SK-N-MC (cell line): ENCODE measurements around the gene BAK1.

ENCODE experiments used
- DNase-seq: peaks from one replicate; pipeline ENCODE4 v3.0.0-alpha.2; 2011; ENCODE audit warnings: low read depth, low spot score
- H3K27ac ChIP-seq: fragments of 200-600 bp; sonication (generic); 2 replicates; pipeline ENCODE4 v1.5.1; 2016; ENCODE audit warnings: mixed run types
- H3K36me3 ChIP-seq: fragments of 200-600 bp; sonication (generic); 2 replicates; pipeline ENCODE4 v1.6.1; 2017; ENCODE audit warnings: antibody characterized with exemption, low read length, mixed read lengths; ENCODE audit not compliant: insufficient read depth
- H3K4me3 ChIP-seq: fragments of 200-600 bp; sonication (generic); 2 replicates; pipeline ENCODE4 v1.5.1; 2016
- H3K9ac ChIP-seq: fragments of 200-600 bp; sonication (generic); 2 replicates; pipeline ENCODE4 v1.8.0; 2017; ENCODE audit warnings: mixed run types, mixed read lengths; ENCODE audit not compliant: insufficient read length
- H3K9me3 ChIP-seq: fragments of 200-600 bp; sonication (generic); 2 replicates; pipeline ENCODE4 v1.6.1; 2017; ENCODE audit warnings: low read depth, mild to moderate bottlenecking, antibody characterized with exemption, low read length, moderate library complexity, mixed read lengths
- EZH2 ChIP-seq: fragments of 200-600 bp; sonication (generic); IDR thresholded peaks from one replicate; pipeline ENCODE4 v1.6.1; 2017; ENCODE audit warnings: antibody characterized with exemption
- FOXP2 ChIP-seq: optimal IDR thresholded peaks from 2 replicates; pipeline ENCODE3; 2011; ENCODE audit warnings: mild to moderate bottlenecking, moderate library complexity; ENCODE audit not compliant: insufficient read depth; ENCODE audit errors: extremely low read length, control extremely low read depth
- POLR2AphosphoS5 ChIP-seq: IDR thresholded peaks from 2 replicates; pipeline ENCODE4 v1.6.1; 2012; ENCODE audit warnings: mild to moderate bottlenecking, low read depth, low read length, borderline replicate concordance

Gene BAK1

DNA sequence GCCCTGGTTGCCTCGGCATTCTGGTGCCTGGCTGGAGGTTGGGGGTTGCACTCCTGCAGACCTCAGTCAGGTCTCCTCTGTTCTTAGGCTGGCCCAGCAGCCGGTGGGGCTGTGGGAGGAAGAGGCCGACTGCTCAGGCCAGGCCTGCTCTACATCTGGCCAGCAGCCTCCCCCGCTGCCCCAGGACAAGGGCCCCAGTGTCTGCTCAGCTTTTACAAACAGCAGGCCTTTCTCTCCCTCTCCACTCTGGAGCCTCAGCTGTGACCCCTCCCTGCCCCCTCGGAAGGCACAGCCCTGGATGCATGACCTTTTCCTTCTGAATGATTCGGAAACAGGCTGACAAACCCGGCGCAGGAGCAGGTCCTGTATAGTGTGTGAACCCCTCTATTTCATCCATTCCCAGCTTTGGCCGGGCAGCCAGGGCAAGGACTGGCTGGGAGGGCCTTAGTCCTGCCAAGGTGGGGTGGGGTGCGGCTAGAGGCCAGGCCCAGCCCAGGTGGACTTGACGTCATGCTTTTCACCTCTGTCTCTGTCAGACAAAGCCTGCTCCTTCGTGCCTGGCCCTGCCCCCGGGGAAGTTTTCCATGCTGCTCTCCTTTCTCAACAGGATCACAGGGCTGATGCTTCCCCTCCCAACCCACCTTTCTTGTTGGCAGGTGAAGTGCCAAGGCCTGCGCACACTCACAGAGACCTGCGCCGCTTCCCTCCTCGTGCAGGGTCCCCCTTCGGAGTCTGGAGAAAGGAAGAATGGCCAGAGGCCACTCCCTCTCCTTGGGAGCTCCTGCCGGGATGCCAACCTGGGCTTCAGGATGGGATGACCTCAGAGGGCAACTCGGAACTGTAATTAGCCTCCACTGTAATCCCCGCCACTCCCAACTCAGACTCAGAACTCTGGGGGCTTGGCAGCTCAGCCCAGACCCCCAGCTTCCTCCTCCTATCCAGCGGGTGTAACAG is 31.0 kb upstream of the BAK1 start:
- no peak overlapping the region for H3K27ac ChIP-seq
- H3K36me3 ChIP-seq: no peaks in the 10 kb centered on the region
- no peak for DNase-seq
- H3K9ac ChIP-seq: no peak overlapping the region
- H3K4me3 ChIP-seq: no peak overlapping the region
- no peaks in the 10 kb centered on the region for H3K9me3 ChIP-seq
- TF ChIP-seq EZH2 (no peak), POLR2AphosphoS5 (no peak), FOXP2 (no peak)

DNA sequence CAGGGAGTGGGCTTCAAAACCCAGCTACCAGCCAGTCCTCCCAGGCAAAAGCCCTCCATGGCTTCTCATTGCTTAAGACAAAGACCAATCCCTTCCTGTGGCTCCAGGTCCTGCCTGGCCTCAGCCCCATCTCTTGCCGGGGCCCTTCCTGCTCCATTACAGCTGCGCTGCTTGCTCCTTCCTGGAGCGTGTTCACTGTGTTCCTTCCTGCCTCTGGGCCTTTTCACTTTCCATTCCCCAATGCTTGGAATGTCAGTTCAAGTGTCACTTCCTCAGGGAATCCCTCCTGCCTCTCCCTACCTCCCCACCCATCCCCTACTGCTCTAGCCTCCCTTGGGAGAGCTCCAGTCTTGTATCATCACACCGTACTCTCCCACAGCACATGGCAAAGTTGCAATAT is 30.0 kb upstream of the BAK1 start:
- Histone ChIP-seq H3K4me3 (no peak overlapping the region), H3K9me3 (no peaks in the 10 kb centered on the region), H3K27ac (no peak overlapping the region), H3K36me3 (no peaks in the 10 kb centered on the region), H3K9ac (no peak overlapping the region)
- no peak for TF ChIP-seq FOXP2
- no peak for TF ChIP-seq EZH2
- TF ChIP-seq POLR2AphosphoS5: no peak
- no peak for DNase-seq

DNA sequence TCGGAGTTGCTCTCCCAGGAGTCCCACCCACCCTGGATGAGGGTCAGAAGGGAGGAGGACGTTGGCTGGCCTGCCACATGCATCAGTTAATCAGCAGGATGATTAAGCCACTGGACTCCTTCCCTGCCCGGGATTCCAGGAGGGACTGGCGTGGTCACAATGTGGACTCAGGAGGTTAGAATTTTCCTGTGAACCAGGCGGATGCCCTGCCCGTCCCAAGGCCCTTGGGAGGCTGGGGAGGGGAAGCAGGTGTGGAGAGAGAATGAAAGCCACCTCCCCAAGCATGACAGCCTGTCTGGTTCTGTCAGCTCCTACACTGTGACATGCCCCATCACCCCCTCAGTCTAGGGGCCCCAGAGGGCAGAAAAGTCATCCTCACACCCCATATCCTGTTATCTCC is 29.5 kb upstream of the BAK1 start:
- H3K9me3 ChIP-seq: no peaks in the 10 kb centered on the region
- H3K36me3 ChIP-seq: no peaks in the 10 kb centered on the region
- H3K27ac ChIP-seq: no peak overlapping the region; the same call in 1 of the 2 replicates
- no peak for DNase-seq
- H3K9ac ChIP-seq: peak overlapping the region; percentile 45
- H3K4me3 ChIP-seq: no peak overlapping the region
- TF ChIP-seq POLR2AphosphoS5 (no peak), EZH2 (no peak), FOXP2 (no peak)

DNA sequence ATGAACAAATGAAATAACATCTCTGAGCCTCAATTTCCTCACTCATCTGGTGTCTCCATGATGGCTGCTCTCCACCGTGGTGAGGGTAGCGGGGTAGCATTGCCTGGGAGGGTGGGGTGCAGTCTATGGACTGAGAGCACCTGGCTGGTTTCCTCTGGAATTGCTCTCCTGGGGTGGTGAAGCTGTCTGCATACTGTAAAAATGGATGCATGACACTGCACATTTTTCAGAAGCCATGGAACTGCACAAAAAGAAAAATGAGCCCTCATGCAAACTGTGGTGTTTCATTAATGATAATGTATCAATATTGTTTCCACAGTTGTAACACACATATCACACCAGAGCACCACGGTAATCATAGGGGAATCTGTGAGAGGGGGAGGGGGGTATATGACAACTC is 28.9 kb upstream of the BAK1 start:
- no peak for DNase-seq
- Histone ChIP-seq H3K27ac (no peak overlapping the region; the same call in 1 of the 2 replicates), H3K36me3 (no peaks in the 10 kb centered on the region), H3K4me3 (no peak overlapping the region), H3K9me3 (no peaks in the 10 kb centered on the region), H3K9ac (peak overlapping the region; percentile 45)
- no peak for TF ChIP-seq EZH2
- no peak for TF ChIP-seq FOXP2
- TF ChIP-seq POLR2AphosphoS5: no peak

DNA sequence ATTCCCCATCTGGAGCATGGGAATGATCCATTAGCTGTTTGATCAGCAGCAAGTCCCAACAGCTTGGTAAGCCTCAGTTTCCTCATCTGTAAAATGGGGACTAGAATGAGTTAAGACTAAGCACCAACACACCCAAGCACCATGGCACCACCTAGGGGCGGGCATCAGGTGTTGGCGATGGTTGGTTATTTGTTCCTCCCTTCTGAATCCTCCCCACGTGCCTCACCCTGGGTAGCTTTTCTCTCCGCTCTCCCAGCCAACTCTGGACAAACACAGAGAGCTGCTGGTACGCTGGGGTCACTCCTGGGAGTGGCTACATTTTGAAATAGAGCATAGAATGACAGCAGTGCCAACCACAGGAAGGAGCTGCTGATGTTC is 27.7 kb upstream of the BAK1 start:
- Histone ChIP-seq H3K36me3 (no peaks in the 10 kb centered on the region), H3K4me3 (no peak overlapping the region), H3K9ac (no peak overlapping the region), H3K27ac (no peak overlapping the region), H3K9me3 (no peaks in the 10 kb centered on the region)
- TF ChIP-seq POLR2AphosphoS5 (no peak), EZH2 (no peak), FOXP2 (no peak)
- no peak for DNase-seq

DNA sequence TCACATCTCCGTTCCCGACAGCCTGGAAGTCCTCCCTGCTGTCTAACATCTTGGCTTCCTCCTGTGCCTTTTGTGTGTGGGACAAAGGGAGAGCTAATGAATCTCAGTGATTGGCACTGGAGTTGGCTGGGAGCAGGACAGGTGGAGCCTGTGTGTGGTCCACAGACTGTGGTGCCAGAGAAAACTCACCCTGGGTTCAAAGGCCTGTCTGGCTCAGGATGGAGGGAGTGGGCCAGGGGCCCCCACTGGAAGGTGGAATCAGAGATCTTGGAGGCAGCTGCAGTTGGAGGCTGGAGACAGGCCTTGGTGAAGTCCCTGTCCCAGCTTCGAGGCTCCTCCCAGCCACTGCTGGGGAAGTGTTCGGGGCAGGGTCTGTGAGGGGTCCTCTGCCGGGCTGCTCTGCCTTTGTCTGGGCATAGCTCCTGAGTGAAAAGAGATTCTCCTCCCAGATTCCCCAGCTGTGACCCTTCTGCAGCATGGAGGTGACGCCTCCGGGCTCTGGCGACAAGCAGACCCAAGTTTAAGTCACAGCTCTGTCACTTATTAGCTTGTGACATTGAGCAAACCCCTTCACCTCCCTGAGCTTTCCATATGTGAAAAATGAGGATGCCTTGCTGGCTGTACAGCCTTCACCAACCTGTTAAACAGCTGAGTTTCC is 27.2 kb upstream of the BAK1 start:
- Histone ChIP-seq H3K4me3 (no peak overlapping the region), H3K9ac (no peak overlapping the region), H3K27ac (no peak overlapping the region), H3K9me3 (no peaks in the 10 kb centered on the region), H3K36me3 (no peaks in the 10 kb centered on the region)
- TF ChIP-seq POLR2AphosphoS5 (no peak), FOXP2 (no peak), EZH2 (no peak)
- DNase-seq: no peak

DNA sequence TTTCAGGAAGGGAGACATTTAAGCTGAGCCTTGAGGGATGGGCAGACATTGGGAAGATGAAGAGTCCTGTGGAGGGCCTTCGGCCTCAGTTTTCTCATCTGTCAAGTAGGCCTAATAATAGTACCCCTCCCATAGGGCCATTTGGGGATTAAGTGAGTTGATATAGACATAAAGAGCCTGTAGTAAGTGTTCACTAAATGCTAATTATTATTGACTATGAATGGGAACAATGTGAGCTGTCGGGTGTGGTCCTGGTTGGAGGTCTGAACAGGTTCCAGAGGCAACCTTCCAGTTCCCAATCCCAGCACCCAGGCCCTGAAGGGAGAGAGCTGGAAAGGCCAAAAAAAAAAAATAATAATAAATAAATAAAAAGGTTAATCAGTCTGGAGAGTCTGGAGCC is 26.6 kb upstream of the BAK1 start:
- H3K9me3 ChIP-seq: no peaks in the 10 kb centered on the region
- H3K9ac ChIP-seq: no peak overlapping the region
- no peaks in the 10 kb centered on the region for H3K36me3 ChIP-seq
- TF ChIP-seq FOXP2 (no peak), POLR2AphosphoS5 (no peak), EZH2 (no peak)
- no peak overlapping the region for H3K27ac ChIP-seq
- no peak overlapping the region for H3K4me3 ChIP-seq
- DNase-seq: no peak

DNA sequence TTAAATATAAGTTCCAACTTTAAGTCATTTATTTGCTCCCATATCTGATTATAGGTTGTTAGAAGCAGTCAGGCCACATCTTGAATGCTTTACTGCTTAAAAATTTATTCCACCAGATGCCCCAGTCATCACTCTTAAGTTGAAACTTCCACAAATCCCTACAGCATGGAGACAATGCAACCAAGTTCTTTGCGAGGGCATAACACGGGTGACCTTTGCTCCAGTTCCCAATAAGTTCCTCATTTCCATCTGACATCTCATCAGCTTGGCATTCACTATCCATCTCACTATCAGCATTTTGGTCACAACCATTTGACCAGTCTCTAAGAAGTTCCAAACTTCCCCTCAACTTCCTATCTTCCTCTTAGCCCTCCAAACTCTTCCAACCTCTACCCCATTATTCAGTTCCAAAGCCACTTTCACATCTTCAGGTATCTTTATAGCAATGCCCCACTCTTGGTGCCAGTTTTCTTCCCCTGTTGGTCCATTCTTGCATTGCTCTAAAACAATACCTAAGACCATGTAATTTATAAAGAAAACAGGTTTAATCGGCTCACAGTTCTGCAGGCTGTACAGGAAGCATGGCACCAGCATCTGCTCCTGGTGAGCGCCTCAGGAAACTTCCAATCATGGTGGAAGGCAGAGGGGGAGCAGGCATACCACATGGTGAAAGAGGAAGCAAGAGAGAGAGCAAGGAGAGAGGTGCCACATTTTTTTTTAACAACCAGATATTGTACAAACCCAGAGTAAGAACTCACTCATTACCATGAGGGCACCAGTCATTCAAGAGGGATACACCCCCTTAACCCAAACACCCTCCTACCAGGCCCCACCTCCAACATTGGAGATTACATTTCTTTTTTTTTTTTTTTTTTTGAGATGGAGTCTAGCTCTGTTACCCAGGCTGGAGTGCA is 25.1 kb upstream of the BAK1 start:
- TF ChIP-seq EZH2 (no peak), FOXP2 (no peak), POLR2AphosphoS5 (no peak)
- no peak for DNase-seq
- Histone ChIP-seq H3K27ac (no peak overlapping the region), H3K9ac (no peak overlapping the region), H3K4me3 (no peak overlapping the region), H3K36me3 (no peaks in the 10 kb centered on the region), H3K9me3 (no peaks in the 10 kb centered on the region)
